ENCODE measurements around the gene MAMSTR. TPM values are rescaled to one million over a fixed set of nuclear protein-coding genes. Genes with fewer than 3 reads are reported as not detected.
"Not testable (repeated sequence)": the region's sequence is repeated elsewhere in the genome, so short reads cannot be mapped to it uniquely, and the experiment has no call there.

The MAMSTR gene
- total RNA-seq (2014; rRNA removed; shearing (Covaris generic)): 1.7 and 2.4 TPM in 2 replicates

GRCh38 chr19:48719263-48720171, at the start of gene MAMSTR:
Gene MAMSTR (minus strand): TSS chr19:48719725. CDS start chr19:48719031, 694 bp downstream.
- DNase-seq: peak; percentile 66
- Histone ChIP-seq H3K36me3 (replicated peaks; ENCODE audit: control insufficient read depth, insufficient read depth, low read length) (no peaks in the 10 kb centered on the region), H3K27me3 (ENCODE audit: control insufficient read depth, insufficient read depth, low read length) (no peaks in the 10 kb centered on the region), H3K4me3 (ENCODE audit: insufficient read depth, low read depth, low read length) (peak within 1 kb of the TSS; percentile 72)

- H3K4me3 ChIP-seq (ENCODE audit: insufficient read depth, low read depth, low read length): no peak overlapping the region
- H3K27me3 ChIP-seq (ENCODE audit: control insufficient read depth, insufficient read depth, low read length): no peaks in the 10 kb centered on the region
- no peak for DNase-seq
- no peaks in the 10 kb centered on the region for H3K36me3 ChIP-seq (replicated peaks; ENCODE audit: control insufficient read depth, insufficient read depth, low read length)
These were observed 49.6 kb upstream of the MAMSTR start for GRCh38 chr19:48768994-48769713.

- not testable (repeated sequence) for H3K36me3 ChIP-seq (replicated peaks; ENCODE audit: control insufficient read depth, insufficient read depth, low read length); DNase-seq; H3K4me3 ChIP-seq (ENCODE audit: insufficient read depth, low read depth, low read length); H3K27me3 ChIP-seq (ENCODE audit: control insufficient read depth, insufficient read depth, low read length)
These were observed 48.7 kb upstream of the MAMSTR start for GRCh38 chr19:48768171-48768753.

- not testable (repeated sequence) for H3K27me3 ChIP-seq (ENCODE audit: control insufficient read depth, insufficient read depth, low read length); H3K4me3 ChIP-seq (ENCODE audit: insufficient read depth, low read depth, low read length); H3K36me3 ChIP-seq (replicated peaks; ENCODE audit: control insufficient read depth, insufficient read depth, low read length); DNase-seq
These were observed 46.3 kb upstream of the MAMSTR start for GRCh38 chr19:48765816-48766215.

GRCh38 chr19:48760504-48761205, 41.1 kb upstream of the MAMSTR start:
- no peak for DNase-seq

GRCh38 chr19:48757741-48758144, 38.2 kb upstream of the MAMSTR start:
- peak; percentile 55 for DNase-seq
- H3K4me3 ChIP-seq (ENCODE audit: insufficient read depth, low read depth, low read length): no peak overlapping the region
- H3K27me3 ChIP-seq (ENCODE audit: control insufficient read depth, insufficient read depth, low read length): peaks cover 9% of the 10 kb centered on the region; the same call in 1 of the 2 replicates
- H3K36me3 ChIP-seq (replicated peaks; ENCODE audit: control insufficient read depth, insufficient read depth, low read length): no peaks in the 10 kb centered on the region

More at GRCh38 chr19:48760504-48761205, 41.1 kb upstream of the MAMSTR start:
- Histone ChIP-seq H3K27me3 (ENCODE audit: control insufficient read depth, insufficient read depth, low read length) (peaks cover 4% of the 10 kb centered on the region; the same call in 1 of the 2 replicates), H3K4me3 (ENCODE audit: insufficient read depth, low read depth, low read length) (no peak overlapping the region), H3K36me3 (replicated peaks; ENCODE audit: control insufficient read depth, insufficient read depth, low read length) (no peaks in the 10 kb centered on the region)

GRCh38 chr19:48757089-48757675, 37.7 kb upstream of the MAMSTR start:
- Histone ChIP-seq H3K36me3 (replicated peaks; ENCODE audit: control insufficient read depth, insufficient read depth, low read length) (no peaks in the 10 kb centered on the region), H3K27me3 (ENCODE audit: control insufficient read depth, insufficient read depth, low read length) (peaks cover 8% of the 10 kb centered on the region; the same call in 1 of the 2 replicates), H3K4me3 (ENCODE audit: insufficient read depth, low read depth, low read length) (no peak overlapping the region)
- peak; percentile 56 for DNase-seq

- Histone ChIP-seq H3K36me3 (replicated peaks; ENCODE audit: control insufficient read depth, insufficient read depth, low read length) (no peaks in the 10 kb centered on the region), H3K4me3 (ENCODE audit: insufficient read depth, low read depth, low read length) (no peak overlapping the region), H3K27me3 (ENCODE audit: control insufficient read depth, insufficient read depth, low read length) (peaks cover 8% of the 10 kb centered on the region; the same call in 1 of the 2 replicates)
- peak; percentile 48 for DNase-seq
These were observed 37.2 kb upstream of the MAMSTR start for GRCh38 chr19:48756686-48757085.

- no peak overlapping the region for H3K4me3 ChIP-seq (ENCODE audit: insufficient read depth, low read depth, low read length)
These were observed 36.7 kb upstream of the MAMSTR start for GRCh38 chr19:48756212-48756611.

GRCh38 chr19:48755787-48756186, 36.3 kb upstream of the MAMSTR start:
- H3K27me3 ChIP-seq (ENCODE audit: control insufficient read depth, insufficient read depth, low read length): peaks cover 8% of the 10 kb centered on the region; the same call in 1 of the 2 replicates
- peaks cover 1% of the 10 kb centered on the region for H3K36me3 ChIP-seq (replicated peaks; ENCODE audit: control insufficient read depth, insufficient read depth, low read length)
- no peak overlapping the region for H3K4me3 ChIP-seq (ENCODE audit: insufficient read depth, low read depth, low read length)
- DNase-seq: no peak

More at GRCh38 chr19:48756212-48756611, 36.7 kb upstream of the MAMSTR start:
- Histone ChIP-seq H3K27me3 (ENCODE audit: control insufficient read depth, insufficient read depth, low read length) (peaks cover 8% of the 10 kb centered on the region; the same call in 1 of the 2 replicates), H3K36me3 (replicated peaks; ENCODE audit: control insufficient read depth, insufficient read depth, low read length) (no peaks in the 10 kb centered on the region; the same call in 1 of the 2 replicates)
- peak; percentile 48 for DNase-seq

- Histone ChIP-seq H3K4me3 (ENCODE audit: insufficient read depth, low read depth, low read length) (no peak within 1 kb of the TSS), H3K36me3 (replicated peaks; ENCODE audit: control insufficient read depth, insufficient read depth, low read length) (peaks cover 6% of the 10 kb centered on the region), H3K27me3 (ENCODE audit: control insufficient read depth, insufficient read depth, low read length) (peaks cover 8% of the 10 kb centered on the region; the same call in 1 of the 2 replicates)
- DNase-seq: peak; percentile 71
These were observed 35.6 kb upstream of the MAMSTR start, which contains the start of gene FGF21 for GRCh38 chr19:48755084-48755641. Gene FGF21 (plus strand): TSS chr19:48755524. CDS start chr19:48756237, 713 bp downstream.

- H3K36me3 ChIP-seq (replicated peaks; ENCODE audit: control insufficient read depth, insufficient read depth, low read length): peaks cover 17% of the 10 kb centered on the region
- peaks cover 8% of the 10 kb centered on the region; the same call in 1 of the 2 replicates for H3K27me3 ChIP-seq (ENCODE audit: control insufficient read depth, insufficient read depth, low read length)
- peak; percentile 98 for DNase-seq
- H3K4me3 ChIP-seq (ENCODE audit: insufficient read depth, low read depth, low read length): peak within 1 kb of the TSS; percentile 76
These were observed 33.2 kb upstream of the MAMSTR start, which contains the start of gene FUT1 for GRCh38 chr19:48752496-48753365. Gene FUT1 (minus strand): TSS chr19:48752641. CDS start chr19:48751281, 1,360 bp downstream.
